Transverse colon (tissue), 4 donors: ENCODE measurements around the gene PRR5. TPM values are rescaled to one million over a fixed set of nuclear protein-coding genes. Genes with fewer than 3 reads are reported as not detected.
"Not testable (repeated sequence)": the region's sequence is repeated elsewhere in the genome, so short reads cannot be mapped to it uniquely, and the experiment has no call there.

ENCODE experiments used
- DNase-seq: peaks from one replicate; pipeline ENCODE4 v3.0.0-alpha.2; 2019
- H3K27ac ChIP-seq, 4 donors: fragments of 200-600 bp; sonication (generic); 2 replicates each; pipeline ENCODE4 v1.5.1; 2016 to 2018; ENCODE audit warnings: inconsistent platforms in 4 of 4
- H3K27me3 ChIP-seq: fragments of 200-600 bp; sonication (generic); 2 replicates; pipeline ENCODE4 v1.5.1; 2017; ENCODE audit warnings: inconsistent platforms
- H3K36me3 ChIP-seq, 4 donors: fragments of 200-600 bp; sonication (generic); 2 replicates each; pipeline ENCODE4 v1.5.1; 2017 to 2019; ENCODE audit warnings: inconsistent platforms in 4 of 4
- H3K4me1 ChIP-seq, 4 donors: fragments of 200-600 bp; sonication (generic); 2 replicates each; pipeline ENCODE4 v1.5.1; 2017 to 2020; ENCODE audit warnings: inconsistent platforms in 4 of 4
- H3K4me3 ChIP-seq, 4 donors: fragments of 200-600 bp; sonication (generic); 1 replicate in 1 of 4; 2 replicates in 3 of 4; pipeline versions ENCODE4 v1.5.1 to v1.6.1; 2017 to 2019; ENCODE audit warnings: inconsistent platforms in 4 of 4
- H3K9me3 ChIP-seq, 2 donors: fragments of 200-600 bp; sonication (generic); 2 replicates each; pipeline ENCODE4 v1.5.1; 2017 to 2019; ENCODE audit warnings: inconsistent platforms in 2 of 2
- CTCF ChIP-seq, 5 experiments: fragments of 200-600 bp in 3 of 5; fragments of 450-650 bp in 2 of 5; sonication (generic) in 3 of 5; IDR thresholded peaks; 1 replicate in 2 of 5; 2 replicates in 3 of 5; pipeline ENCODE4 v1.5.1; 2016 to 2017; ENCODE audit warnings: antibody characterized with exemption in 5 of 5, inconsistent platforms in 3 of 5, mild to moderate bottlenecking in 2 of 5, moderate library complexity in 1 of 5
- EP300 ChIP-seq: sonication (generic); formaldehyde crosslinking; IDR thresholded peaks from one replicate; pipeline ENCODE4 v1.6.1; 2017; ENCODE audit warnings: antibody characterized with exemption, low read depth
- POLR2A ChIP-seq: fragments of 450-650 bp; IDR thresholded peaks from one replicate; pipeline ENCODE4 v1.6.1; 2016; ENCODE audit warnings: antibody characterized with exemption, mild to moderate bottlenecking, moderate library complexity
- POLR2AphosphoS5 ChIP-seq, 3 donors: sonication (generic); formaldehyde crosslinking; IDR thresholded peaks; one replicate each; pipeline ENCODE4 v1.6.1; 2016; ENCODE audit warnings: antibody characterized with exemption in 3 of 3
- WGBS, 2 donors: methylation state at CpG; one replicate each; pipeline ENCODE4 v1.1.5; 2018; ENCODE audit warnings: low coverage in 1 of 2; 5-methylcytosine and 5-hydroxymethylcytosine counted together
- in situ Hi-C, 4 donors: fragments of 200-750 bp; cut with MboI; loops; one replicate each; pipeline versions ENCODE4 v1.15.0 to v1.15.1; 2017; ENCODE audit warnings: low sequenced_read_pairs in 3 of 4, low pct_ligation_motif_present in 1 of 4, low pct_unique_long_range_greater_than_20kb in 1 of 4
- intact Hi-C: fragments of 100-400 bp; cut with DNase I; formaldehyde crosslinking; loops from one replicate; pipeline ENCODE4 v1.15.1; 2023; ENCODE audit warnings: low total_unique reads
- total RNA-seq, 4 donors: library from RNA; depleted of rRNA; stranded (reverse); fragments of >200 nt; gene quantifications; one replicate each; pipeline ENCODE4 v1.1.0, GENCODE V29; 2016

The PRR5 gene
- total RNA-seq, 4 donors from 2014 or later = 17.7 to 68.3 (median 22.2) TPM

- no peaks in the 10 kb centered on the region for H3K9me3 ChIP-seq
- no peak for DNase-seq
- WGBS, 2 donors = 75% methylated on average over 11 of the region's 11 CpGs; no CpG with 5 or more reads in 1 of the 2 donors
- intact Hi-C loops (no loop called here), in situ Hi-C loops (no loop called here)
- no peaks in the 10 kb centered on the region for H3K36me3 ChIP-seq
- H3K27me3 ChIP-seq = no peaks in the 10 kb centered on the region
- no peak overlapping the region for H3K27ac ChIP-seq
- H3K4me3 ChIP-seq = no peak overlapping the region
- TF ChIP-seq POLR2A = no peak
- H3K4me1 ChIP-seq = peaks cover 0 to 41% (median 20%) of the 10 kb centered on the region in 4 donors
These were observed 41.2 kb downstream of the PRR5 start for GRCh38 chr22:44743247-44743646.

GRCh38 chr22:44743804-44744211 lies 41.8 kb downstream of the PRR5 start:
- Histone ChIP-seq H3K27me3 (no peaks in the 10 kb centered on the region), H3K36me3 (no peaks in the 10 kb centered on the region), H3K4me3 (no peak overlapping the region), H3K4me1 (peaks cover 0 to 39% (median 16%) of the 10 kb centered on the region in 4 donors), H3K27ac (no peak overlapping the region), H3K9me3 (no peaks in the 10 kb centered on the region)
- DNase-seq = no peak
- 21 to 25% methylated on average over 2 to 7 of the region's 7 CpGs for WGBS, 2 donors
- in situ Hi-C loops = no loop called here
- TF ChIP-seq POLR2AphosphoS5 (IDR thresholded peaks at IDR 0.05) (no peak), EP300 (no peak)
- intact Hi-C loops = no loop called here

- Histone ChIP-seq H3K9me3 (no peaks in the 10 kb centered on the region), H3K27ac (peak overlapping the region; percentile 70 to 80 (median 78)), H3K27me3 (peaks cover 15% of the 10 kb centered on the region), H3K4me3 (no peak overlapping the region), H3K36me3 (no peaks in the 10 kb centered on the region), H3K4me1 (peaks cover 0 to 47% (median 19%) of the 10 kb centered on the region in 4 donors)
- no peak for DNase-seq
- in situ Hi-C loops = no loop called here
- WGBS, 2 donors = 28 to 45% methylated on average over 7 to 13 of the region's 13 CpGs
- intact Hi-C loops = no loop called here
- TF ChIP-seq POLR2A (no peak), EP300 (no peak), POLR2AphosphoS5 (IDR thresholded peaks at IDR 0.05) (no peak), CTCF (IDR thresholded peaks at IDR 0.05) (no peak)
These were observed 44.1 kb downstream of the PRR5 start for GRCh38 chr22:44745853-44746789.

DNA sequence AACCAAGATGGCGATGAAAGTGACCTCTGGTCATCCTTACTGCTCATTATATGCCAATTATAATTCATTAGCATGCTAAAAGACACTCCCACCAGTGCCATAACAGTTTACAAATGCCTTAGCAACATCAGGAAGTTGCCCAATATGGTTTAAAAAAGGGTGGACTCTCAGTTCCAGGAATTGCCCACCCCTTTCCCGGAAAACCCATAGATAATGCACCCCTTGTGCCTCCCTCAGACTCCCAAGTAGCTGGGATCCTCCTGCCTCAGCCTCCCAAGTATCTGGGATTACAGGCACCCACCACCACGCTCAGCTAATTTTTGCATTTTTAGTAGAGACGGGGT lies 45.8 kb downstream of the PRR5 start:
- Histone ChIP-seq H3K27me3 (peaks cover 30% of the 10 kb centered on the region), H3K4me1 (peaks cover 0 to 50% (median 22%) of the 10 kb centered on the region in 4 donors), H3K27ac (peak overlapping the region; percentile 70 to 80 (median 78))
- in situ Hi-C loops, H3K4me3 ChIP-seq, H3K9me3 ChIP-seq, H3K36me3 ChIP-seq, intact Hi-C loops, DNase-seq: not testable (repeated sequence)
- 80 to 85% methylated on average over 1 to 4 of the region's 4 CpGs for WGBS, 2 donors

DNA sequence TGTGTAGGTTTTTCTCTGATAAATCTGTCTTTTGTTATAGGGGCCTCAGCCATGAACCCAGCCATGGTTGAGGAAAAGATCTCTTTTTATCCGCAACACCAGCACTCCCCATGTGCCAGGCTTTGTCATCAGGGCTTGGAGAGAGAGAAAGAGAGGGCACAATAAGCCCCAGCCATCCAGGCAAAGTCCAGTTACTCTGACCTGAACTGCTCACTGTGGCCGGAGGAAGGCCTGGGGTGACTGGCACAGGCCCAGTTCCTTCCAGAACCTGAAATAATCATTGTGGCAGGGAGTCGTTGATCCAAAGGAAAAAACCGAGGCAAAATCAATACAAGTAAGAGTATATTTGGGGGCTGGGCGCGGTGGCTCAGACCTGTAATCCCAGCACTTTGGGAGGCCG lies 46.5 kb downstream of the PRR5 start:
- Histone ChIP-seq H3K27me3 (peaks cover 37% of the 10 kb centered on the region), H3K9me3 (no peaks in the 10 kb centered on the region), H3K36me3 (no peaks in the 10 kb centered on the region), H3K27ac (peak overlapping the region in 2 of 4 donors; percentile 77 to 79), H3K4me1 (peaks cover 0 to 55% (median 24%) of the 10 kb centered on the region in 4 donors), H3K4me3 (no peak overlapping the region)
- in situ Hi-C loops = no loop called here
- WGBS, 2 donors = 82% methylated on average over 7 of the region's 7 CpGs; no CpG with 5 or more reads in 1 of the 2 donors
- DNase-seq = no peak
- TF ChIP-seq CTCF (IDR thresholded peaks at IDR 0.05) = no peak
- TF ChIP-seq POLR2A = no peak
- no peak for TF ChIP-seq EP300
- TF ChIP-seq POLR2AphosphoS5 (IDR thresholded peaks at IDR 0.05) = no peak
- intact Hi-C loops = no loop called here
